Right ventricle myocardium inferior (tissue), 1 donor: Measurements from ENCODE around the gene PCDHA6. TPM values are rescaled to one million over a fixed set of nuclear protein-coding genes. Genes with fewer than 3 reads are reported as not detected.
"Not testable (repeated sequence)": the region's sequence is repeated elsewhere in the genome, so short reads cannot be mapped to it uniquely, and the experiment has no call there.

Experiments used
- ATAC-seq: fragments of 200-7000 bp; cut with Tn5 transposase; one replicate; pipeline ENCODE4 v1.9.1; 2020; ENCODE audit warnings: mild to moderate bottlenecking, moderate library complexity
- DNase-seq: peaks from one replicate; pipeline ENCODE4 v3.0.0; 2021; ENCODE audit errors: missing footprints
- intact Hi-C: fragments of 100-400 bp; cut with DNase I; formaldehyde crosslinking; loops from one replicate; pipeline ENCODE4 v1.11.0; 2022
- long read RNA-seq: library from polyadenylated mRNA; unstranded; transcript quantifications from one replicate; pipeline ENCODE4 v2.0.0, GENCODE V29; 2021
- total RNA-seq: library from RNA; stranded (reverse); fragmentation: NEBNext Ultra II Directional; extraction: Animal tissue kit (Norgen Biotek cat#: 25700); gene quantifications from one replicate; pipeline ENCODE4 v1.2.1, GENCODE V29; 2021
- donor health status: DM: no; HTN: yes; CAD: no; lungs with severe emphysema.

PCDHA6 gene, protein sequence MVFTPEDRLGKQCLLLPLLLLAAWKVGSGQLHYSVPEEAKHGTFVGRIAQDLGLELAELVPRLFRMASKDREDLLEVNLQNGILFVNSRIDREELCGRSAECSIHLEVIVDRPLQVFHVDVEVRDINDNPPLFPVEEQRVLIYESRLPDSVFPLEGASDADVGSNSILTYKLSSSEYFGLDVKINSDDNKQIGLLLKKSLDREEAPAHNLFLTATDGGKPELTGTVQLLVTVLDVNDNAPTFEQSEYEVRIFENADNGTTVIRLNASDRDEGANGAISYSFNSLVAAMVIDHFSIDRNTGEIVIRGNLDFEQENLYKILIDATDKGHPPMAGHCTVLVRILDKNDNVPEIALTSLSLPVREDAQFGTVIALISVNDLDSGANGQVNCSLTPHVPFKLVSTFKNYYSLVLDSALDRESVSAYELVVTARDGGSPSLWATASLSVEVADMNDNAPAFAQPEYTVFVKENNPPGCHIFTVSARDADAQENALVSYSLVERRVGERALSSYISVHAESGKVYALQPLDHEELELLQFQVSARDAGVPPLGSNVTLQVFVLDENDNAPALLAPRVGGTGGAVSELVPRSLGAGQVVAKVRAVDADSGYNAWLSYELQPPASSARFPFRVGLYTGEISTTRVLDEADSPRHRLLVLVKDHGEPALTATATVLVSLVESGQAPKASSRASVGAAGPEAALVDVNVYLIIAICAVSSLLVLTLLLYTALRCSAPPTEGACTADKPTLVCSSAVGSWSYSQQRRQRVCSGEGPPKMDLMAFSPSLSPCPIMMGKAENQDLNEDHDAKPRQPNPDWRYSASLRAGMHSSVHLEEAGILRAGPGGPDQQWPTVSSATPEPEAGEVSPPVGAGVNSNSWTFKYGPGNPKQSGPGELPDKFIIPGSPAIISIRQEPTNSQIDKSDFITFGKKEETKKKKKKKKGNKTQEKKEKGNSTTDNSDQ
- total RNA-seq, result not detected
- long read RNA-seq, result 0 reads

DNA sequence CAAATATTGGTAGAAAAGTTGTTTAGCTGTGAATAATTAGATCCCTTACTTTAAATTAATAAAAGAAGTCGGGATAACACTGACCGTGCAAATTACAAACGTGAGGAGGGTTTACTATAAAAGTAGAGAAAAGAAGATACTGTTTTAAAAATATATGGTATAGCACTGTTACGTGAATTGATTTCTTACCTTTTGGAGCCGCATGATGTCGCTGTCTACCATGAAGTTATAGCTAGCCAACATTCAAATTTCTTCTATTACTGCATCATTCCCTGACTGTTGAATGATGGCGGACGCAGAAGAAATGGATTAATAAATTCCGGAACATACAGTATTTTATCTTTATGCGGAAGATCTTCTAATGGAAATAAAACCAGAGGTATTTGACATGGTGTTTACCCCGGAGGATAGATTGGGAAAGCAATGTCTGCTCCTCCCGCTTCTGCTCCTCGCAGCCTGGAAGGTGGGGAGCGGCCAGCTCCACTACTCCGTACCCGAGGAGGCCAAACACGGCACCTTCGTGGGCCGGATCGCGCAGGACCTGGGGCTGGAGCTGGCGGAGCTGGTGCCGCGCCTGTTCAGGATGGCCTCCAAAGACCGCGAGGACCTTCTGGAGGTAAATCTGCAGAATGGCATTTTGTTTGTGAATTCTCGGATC, at the start of gene PCDHA6:
Gene PCDHA6 (plus strand): TSS at position 257 of the 658 bp plus-strand sequence. CDS start 132 bp downstream, at position 389.
- DNase-seq (no peak), ATAC-seq (no peak)
- intact Hi-C loops, result no loop called here

DNA sequence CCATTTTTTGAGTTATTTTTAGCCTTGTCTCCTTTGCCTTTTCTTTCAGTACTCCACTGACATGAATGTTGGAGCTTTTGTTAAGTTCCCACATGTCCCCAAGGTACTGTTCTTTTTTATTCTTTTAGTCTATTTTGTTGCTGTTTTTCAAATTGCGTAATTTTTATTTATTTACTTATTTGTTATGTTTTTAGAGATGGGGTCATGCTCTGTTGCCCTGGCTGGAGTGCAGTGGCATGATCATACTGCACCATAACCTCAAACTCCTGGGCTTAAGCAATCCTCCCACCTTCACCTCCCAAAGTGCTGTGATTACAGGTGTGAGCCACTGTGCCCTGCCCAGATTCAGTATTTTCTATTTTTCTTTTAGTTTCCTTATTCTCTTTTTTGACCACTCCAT, 47.2 kb upstream of the PCDHA6 start:
- no peak for ATAC-seq
- intact Hi-C loops, result no loop called here
- no peak for DNase-seq

DNA sequence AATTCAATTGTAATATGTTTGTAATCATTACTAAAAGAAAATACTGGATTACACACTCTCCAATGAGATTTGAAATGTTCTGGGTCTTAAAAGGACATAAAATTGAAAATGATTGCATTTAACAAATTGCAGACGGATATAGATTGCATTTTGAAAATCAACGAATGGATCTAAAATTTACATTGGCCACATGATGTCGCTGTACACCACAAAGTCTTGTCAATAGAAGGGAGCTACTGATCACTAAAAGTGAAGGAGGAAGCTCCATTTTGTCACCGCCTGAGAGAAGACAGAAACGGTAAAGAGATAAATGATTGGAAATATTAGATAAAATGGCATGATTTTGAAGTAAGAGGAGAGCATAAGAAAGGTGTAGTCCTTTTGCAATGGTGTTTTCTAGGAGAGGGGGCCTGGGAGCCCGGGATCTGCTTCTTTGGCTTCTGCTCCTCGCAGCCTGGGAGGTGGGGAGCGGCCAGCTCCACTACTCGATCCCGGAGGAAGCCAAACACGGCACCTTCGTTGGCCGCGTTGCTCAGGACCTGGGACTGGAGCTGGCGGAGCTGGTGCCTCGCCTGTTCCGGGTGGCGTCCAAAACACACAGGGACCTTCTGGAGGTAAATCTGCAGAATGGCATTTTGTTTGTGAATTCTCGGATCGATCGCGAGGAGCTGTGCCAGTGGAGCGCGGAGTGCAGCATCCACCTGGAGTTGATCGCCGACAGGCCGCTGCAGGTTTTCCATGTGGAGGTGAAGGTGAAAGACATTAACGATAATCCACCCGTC, 41.7 kb upstream of the PCDHA6 start, which contains the start of gene PCDHA1:
Gene PCDHA1 (plus strand): TSS at position 236 of the 782 bp plus-strand sequence.
- DNase-seq, result no peak
- intact Hi-C loops, result no loop called here
- ATAC-seq, result no peak

DNA sequence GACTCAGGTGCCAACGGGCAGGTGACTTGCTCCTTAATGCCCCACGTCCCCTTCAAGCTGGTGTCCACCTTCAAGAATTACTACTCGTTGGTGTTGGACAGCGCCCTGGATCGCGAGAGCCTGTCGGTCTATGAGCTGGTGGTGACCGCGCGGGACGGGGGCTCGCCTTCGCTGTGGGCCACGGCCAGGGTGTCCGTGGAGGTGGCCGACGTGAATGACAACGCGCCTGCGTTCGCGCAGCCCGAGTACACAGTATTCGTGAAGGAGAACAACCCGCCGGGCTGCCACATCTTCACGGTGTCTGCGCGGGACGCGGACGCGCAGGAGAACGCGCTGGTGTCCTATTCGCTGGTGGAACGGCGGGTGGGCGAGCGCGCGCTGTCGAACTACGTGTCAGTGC, 40.3 kb upstream of the PCDHA6 start:
- DNase-seq, intact Hi-C loops, ATAC-seq: not testable (repeated sequence)

DNA sequence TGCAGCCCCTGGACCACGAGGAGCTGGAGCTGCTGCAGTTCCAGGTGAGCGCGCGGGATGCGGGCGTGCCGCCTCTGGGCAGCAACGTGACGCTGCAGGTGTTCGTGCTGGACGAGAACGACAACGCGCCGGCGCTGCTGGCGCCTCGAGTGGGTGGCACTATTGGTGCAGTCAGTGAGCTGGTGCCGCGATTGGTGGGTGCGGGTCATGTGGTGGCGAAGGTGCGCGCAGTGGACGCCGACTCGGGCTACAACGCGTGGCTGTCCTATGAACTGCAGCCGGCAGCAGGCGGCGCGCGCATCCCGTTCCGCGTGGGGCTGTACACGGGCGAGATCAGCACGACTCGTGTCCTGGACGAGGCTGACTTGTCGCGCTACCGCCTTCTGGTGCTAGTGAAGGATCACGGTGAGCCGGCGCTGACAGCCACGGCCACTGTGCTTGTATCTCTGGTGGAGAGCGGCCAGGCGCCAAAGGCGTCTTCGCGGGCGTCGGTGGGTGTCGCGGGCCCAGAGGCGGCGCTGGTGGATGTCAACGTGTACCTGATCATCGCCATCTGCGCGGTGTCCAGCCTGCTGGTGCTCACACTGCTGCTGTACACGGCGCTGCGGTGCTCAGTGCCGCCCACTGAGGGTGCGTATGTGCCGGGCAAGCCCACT, 39.8 kb upstream of the PCDHA6 start:
- ATAC-seq, intact Hi-C loops, DNase-seq: not testable (repeated sequence)

DNA sequence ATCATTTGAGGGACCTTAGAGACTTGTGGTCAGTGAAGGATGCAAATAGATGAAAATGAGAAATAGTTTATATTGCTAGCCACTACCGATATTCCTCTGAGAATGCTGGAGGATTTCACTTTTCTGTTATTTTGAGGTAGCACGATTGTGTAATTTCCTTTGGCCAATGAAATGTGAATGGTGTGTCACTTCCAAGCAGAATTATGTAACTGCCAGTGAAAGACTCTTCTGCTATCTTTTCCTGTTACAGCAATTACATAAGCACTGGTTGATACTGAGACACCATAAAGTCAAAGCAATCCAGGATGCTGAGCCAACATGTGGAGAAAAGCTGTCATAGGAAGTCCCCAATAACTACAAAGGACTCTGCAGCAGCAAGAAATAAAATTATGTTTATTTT, 36.7 kb upstream of the PCDHA6 start:
- intact Hi-C loops, result no loop called here
- no peak for DNase-seq
- ATAC-seq, result no peak

DNA sequence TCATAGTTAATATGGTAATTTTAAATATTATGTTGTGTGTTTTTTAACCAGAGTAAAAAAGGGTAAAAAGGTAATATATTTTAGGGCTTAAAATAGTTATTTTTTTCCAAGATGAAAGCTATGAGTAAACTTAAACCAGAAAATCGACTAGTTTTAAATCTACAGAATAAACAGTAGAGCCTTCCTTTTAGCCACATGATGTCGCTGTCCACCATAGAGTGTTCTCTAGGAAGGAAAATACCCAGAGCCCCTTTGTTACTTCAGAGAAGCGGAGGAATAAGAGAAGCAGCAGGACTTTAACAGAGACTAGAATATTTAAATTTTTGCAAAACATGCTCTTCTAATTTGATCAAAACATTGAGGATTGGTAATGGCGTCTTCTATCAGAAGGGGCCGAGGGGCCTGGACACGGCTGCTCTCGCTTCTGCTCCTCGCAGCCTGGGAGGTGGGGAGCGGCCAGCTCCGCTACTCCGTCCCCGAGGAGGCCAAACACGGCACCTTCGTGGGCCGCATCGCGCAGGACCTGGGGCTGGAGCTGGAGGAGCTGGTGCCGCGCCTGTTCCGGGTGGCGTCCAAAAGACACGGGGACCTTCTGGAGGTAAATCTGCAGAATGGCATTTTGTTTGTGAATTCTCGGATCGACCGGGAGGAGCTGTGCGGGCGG, 33.0 kb upstream of the PCDHA6 start, which contains the start of gene PCDHA2:
Gene PCDHA2 (plus strand): TSS at position 258 of the 664 bp plus-strand sequence.
- DNase-seq (no peak), ATAC-seq (no peak)
- intact Hi-C loops, result no loop called here

DNA sequence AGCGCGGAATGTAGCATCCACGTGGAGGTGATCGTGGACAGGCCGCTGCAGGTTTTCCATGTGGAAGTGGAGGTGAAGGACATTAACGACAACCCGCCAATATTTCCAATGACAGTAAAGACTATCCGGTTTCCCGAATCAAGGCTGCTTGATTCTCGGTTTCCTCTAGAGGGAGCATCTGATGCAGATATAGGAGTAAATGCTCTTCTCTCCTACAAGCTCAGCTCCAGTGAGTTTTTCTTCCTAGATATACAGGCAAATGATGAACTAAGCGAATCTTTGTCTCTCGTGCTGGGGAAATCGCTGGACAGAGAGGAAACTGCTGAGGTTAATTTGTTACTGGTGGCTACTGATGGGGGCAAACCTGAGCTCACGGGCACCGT, 32.5 kb upstream of the PCDHA6 start:
- intact Hi-C loops, result no loop called here
- ATAC-seq (no peak), DNase-seq (no peak)

DNA sequence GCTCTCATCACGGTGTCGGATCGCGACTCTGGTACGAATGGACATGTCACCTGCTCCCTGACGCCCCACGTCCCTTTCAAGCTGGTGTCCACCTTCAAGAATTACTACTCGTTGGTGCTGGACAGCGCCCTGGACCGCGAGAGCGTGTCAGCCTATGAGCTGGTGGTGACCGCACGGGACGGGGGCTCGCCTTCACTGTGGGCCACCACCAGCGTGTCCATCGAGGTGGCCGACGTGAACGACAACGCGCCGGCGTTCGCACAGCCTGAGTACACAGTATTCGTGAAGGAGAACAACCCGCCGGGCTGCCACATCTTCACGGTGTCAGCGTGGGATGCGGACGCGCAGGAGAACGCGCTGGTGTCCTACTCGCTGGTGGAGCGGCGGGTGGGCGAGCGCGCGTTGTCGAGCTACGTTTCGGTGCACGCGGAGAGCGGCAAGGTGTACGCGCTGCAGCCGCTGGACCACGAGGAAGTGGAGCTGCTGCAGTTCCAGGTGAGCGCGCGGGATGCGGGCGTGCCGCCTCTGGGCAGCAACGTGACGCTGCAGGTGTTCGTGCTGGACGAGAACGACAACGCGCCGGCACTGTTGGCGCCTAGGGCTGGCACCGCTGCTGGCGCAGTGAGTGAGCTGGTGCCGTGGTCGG, 31.6 kb upstream of the PCDHA6 start:
- DNase-seq, intact Hi-C loops, ATAC-seq: not testable (repeated sequence)

DNA sequence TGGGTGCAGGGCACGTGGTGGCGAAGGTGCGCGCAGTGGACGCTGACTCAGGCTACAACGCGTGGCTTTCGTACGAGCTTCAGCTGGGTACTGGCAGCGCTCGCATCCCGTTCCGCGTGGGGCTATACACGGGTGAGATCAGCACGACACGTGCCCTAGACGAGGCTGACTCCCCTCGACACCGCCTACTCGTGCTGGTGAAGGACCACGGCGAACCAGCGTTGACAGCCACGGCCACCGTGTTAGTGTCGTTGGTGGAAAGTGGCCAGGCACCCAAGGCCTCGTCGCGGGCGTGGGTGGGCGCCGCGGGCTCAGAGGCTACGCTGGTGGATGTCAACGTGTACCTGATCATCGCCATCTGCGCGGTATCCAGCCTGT, 31.1 kb upstream of the PCDHA6 start:
- DNase-seq, result no peak
- intact Hi-C loops, result no loop called here
- no peak for ATAC-seq

DNA sequence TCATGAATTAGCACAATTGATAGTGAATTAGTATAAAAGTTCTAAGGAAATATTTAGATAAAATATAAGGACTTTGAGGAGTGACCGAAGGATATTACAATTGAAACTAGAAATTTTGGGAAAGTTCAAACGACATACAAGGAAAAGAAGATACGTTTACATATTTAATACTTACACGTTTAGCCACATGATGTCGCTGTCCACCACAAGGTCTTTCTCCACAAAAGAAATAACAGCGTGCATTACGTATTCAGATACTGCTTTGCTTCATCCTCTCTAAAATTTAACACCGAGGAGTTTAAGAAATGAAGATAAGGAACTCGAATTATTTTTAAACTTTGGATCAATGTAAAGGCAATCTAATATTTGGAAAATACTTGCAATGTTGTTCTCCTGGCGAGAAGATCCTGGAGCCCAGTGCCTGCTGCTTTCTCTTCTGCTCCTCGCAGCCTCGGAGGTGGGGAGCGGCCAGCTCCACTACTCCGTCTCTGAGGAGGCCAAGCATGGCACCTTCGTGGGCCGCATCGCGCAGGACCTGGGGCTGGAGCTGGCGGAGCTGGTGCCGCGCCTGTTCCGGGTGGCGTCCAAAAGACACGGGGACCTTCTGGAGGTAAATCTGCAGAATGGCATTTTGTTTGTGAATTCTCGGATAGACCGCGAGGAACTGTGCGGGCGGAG, 26.8 kb upstream of the PCDHA6 start, which contains the start of gene PCDHA3:
Gene PCDHA3 (plus strand): TSS at position 242 of the 678 bp plus-strand sequence.
- DNase-seq, result no peak
- intact Hi-C loops, result no loop called here
- no peak for ATAC-seq

DNA sequence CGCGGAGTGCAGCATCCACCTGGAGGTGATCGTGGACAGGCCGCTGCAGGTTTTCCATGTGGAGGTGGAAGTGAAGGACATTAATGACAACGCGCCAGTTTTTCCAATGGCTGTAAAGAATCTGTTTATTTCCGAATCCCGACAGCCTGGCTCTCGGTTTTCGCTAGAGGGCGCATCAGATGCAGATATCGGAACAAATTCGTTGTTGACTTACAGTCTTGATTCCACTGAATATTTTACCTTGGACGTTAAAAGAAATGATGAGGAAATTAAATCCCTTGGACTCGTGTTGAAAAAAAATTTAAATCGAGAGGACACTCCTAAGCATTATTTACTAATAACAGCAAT, 26.3 kb upstream of the PCDHA6 start:
- DNase-seq (no peak), ATAC-seq (no peak)
- intact Hi-C loops, result no loop called here

DNA sequence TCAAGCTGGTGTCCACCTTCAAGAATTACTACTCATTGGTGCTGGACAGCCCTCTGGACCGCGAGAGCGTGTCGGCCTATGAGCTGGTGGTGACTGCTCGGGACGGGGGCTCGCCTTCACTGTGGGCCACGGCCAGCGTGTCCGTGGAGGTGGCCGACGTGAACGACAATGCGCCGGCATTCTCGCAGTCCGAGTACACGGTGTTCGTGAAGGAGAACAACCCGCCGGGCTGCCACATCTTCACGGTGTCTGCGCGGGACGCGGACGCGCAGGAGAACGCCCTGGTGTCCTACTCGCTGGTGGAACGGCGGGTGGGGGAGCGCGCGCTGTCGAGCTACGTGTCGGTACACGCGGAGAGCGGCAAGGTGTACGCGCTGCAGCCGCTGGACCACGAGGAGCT, 25.4 kb upstream of the PCDHA6 start:
- intact Hi-C loops, DNase-seq, ATAC-seq: not testable (repeated sequence)

DNA sequence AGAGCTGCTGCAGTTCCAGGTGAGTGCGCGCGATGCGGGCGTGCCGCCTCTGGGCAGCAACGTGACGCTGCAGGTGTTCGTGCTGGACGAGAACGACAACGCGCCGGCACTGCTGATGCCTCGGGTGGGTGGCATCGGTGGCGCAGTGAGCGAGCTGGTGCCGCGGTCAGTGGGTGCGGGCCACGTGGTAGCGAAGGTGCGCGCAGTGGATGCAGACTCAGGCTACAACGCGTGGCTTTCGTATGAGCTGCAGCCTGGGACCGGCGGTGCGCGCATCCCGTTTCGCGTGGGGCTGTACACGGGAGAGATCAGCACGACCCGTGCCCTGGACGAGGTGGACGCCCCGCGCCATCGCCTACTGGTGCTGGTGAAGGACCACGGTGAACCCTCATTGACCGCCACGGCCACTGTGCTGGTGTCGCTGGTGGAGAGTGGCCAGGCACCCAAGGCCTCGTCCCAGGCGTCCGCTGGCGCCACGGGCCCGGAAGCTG, 24.9 kb upstream of the PCDHA6 start:
- ATAC-seq, result no peak
- intact Hi-C loops, result no loop called here
- no peak for DNase-seq

DNA sequence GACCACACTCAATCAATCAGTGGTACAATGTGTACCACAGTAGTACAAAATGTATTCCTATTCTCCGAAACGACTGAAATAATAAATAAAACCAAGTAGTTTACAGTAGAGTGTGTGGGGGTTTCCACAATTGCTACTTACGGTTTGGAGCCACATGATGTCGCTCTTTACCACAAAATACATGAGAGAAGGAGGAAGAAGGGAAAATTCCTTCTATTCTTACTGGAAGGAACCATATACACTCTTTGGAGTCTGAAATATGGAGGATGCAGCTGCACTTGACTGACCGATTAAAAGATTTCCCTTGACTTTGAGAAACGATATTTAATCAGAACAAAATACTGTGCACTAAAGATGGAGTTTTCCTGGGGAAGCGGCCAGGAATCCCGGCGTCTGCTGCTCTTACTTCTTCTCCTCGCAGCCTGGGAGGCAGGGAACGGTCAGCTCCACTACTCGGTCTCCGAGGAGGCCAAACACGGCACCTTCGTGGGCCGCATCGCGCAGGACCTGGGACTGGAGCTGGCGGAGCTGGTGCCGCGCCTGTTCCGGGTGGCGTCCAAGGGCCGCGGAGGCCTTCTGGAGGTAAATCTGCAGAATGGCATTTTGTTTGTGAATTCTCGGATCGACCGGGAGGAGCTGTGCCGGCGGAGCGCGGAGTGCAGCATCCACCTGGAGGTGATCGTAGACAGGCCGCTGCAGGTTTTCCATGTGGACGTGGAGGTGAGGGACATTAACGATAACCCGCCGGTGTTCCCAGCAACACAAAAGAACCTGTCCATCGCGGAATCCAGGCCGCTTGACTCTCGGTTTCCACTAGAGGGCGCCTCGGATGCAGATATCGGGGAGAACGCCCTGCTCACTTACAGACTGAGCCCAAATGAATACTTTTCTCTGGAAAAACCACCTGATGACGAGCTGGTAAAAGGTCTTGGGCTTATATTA, 20.7 kb upstream of the PCDHA6 start, which contains the start of gene PCDHA4:
Gene PCDHA4 (plus strand): TSS at position 235 of the 942 bp plus-strand sequence.
- intact Hi-C loops, result no loop called here
- ATAC-seq, result no peak
- DNase-seq, result peak; percentile 58
